Karpas-422 (cell line): ENCODE measurements around the gene STUB1. TPM values are rescaled to one million over a fixed set of nuclear protein-coding genes. Genes with fewer than 3 reads are reported as not detected.

Experiments used
- DNase-seq: peaks from one replicate; pipeline ENCODE4 v3.0.0-alpha.2; 2015
- H2AFZ ChIP-seq: fragments of 200-600 bp; sonication (generic); 2 replicates; pipeline ENCODE4 v1.6.1; 2014; ENCODE audit warnings: antibody characterized with exemption, low read length, mixed read lengths
- H3K27ac ChIP-seq: fragments of 200-600 bp; sonication (generic); 2 replicates; pipeline ENCODE4 v1.5.1; 2014; ENCODE audit warnings: mild to moderate bottlenecking, low read length, moderate library complexity
- H3K27me3 ChIP-seq: fragments of 200-600 bp; sonication (generic); 2 replicates; pipeline ENCODE4 v1.6.1; 2014; ENCODE audit warnings: low read length, mixed read lengths
- H3K36me3 ChIP-seq: fragments of 200-600 bp; sonication (generic); 2 replicates; pipeline ENCODE4 v1.6.1; 2014; ENCODE audit warnings: low read length, mixed read lengths; ENCODE audit not compliant: insufficient read depth
- H3K4me1 ChIP-seq: fragments of 200-600 bp; sonication (generic); 2 replicates; pipeline ENCODE4 v1.6.1; 2014; ENCODE audit warnings: mild to moderate bottlenecking, low read length, mixed read lengths
- H3K4me2 ChIP-seq: fragments of 200-600 bp; sonication (generic); 2 replicates; pipeline ENCODE4 v1.6.1; 2014; ENCODE audit warnings: low read length, low read depth, mild to moderate bottlenecking; ENCODE audit not compliant: poor library complexity, severe bottlenecking
- H3K4me3 ChIP-seq: fragments of 200-600 bp; sonication (generic); 2 replicates; pipeline ENCODE4 v1.5.1; 2014; ENCODE audit warnings: mild to moderate bottlenecking, antibody characterized with exemption, low read length, mixed read lengths
- H3K79me2 ChIP-seq: fragments of 200-600 bp; sonication (generic); 2 replicates; pipeline ENCODE4 v1.6.1; 2014; ENCODE audit warnings: mild to moderate bottlenecking, low read length, mixed read lengths
- H3K9ac ChIP-seq: fragments of 200-600 bp; sonication (generic); 2 replicates; pipeline ENCODE4 v1.6.0; 2014; ENCODE audit warnings: low read length
- H3K9me2 ChIP-seq: fragments of 200-600 bp; sonication (generic), shearing (Covaris generic); replicated peaks from 2 replicates; pipeline ENCODE4 v1.6.0; 2014; ENCODE audit warnings: mild to moderate bottlenecking, low read length, moderate library complexity; ENCODE audit not compliant: insufficient read depth
- H3K9me3 ChIP-seq: fragments of 300-700, 200-600 bp; sonication (generic); 2 replicates; pipeline ENCODE4 v1.6.1; 2014; ENCODE audit warnings: low read length, mixed read lengths
- H4K20me1 ChIP-seq: fragments of 200-600 bp; sonication (generic); 2 replicates; pipeline ENCODE4 v1.6.1; 2014; ENCODE audit warnings: mild to moderate bottlenecking, antibody characterized with exemption, low read length, low read depth; ENCODE audit not compliant: insufficient read depth
- total RNA-seq: library from RNA; depleted of rRNA; stranded (reverse); fragments of >200 nt; shearing (Covaris generic); gene quantifications from 2 replicates; pipeline ENCODE4 v1.2.3, GENCODE V29; 2014; ENCODE audit warnings: low replicate concordance

Gene STUB1
- total RNA-seq, 1 experiment from 2014 or later, result 145 TPM

DNA sequence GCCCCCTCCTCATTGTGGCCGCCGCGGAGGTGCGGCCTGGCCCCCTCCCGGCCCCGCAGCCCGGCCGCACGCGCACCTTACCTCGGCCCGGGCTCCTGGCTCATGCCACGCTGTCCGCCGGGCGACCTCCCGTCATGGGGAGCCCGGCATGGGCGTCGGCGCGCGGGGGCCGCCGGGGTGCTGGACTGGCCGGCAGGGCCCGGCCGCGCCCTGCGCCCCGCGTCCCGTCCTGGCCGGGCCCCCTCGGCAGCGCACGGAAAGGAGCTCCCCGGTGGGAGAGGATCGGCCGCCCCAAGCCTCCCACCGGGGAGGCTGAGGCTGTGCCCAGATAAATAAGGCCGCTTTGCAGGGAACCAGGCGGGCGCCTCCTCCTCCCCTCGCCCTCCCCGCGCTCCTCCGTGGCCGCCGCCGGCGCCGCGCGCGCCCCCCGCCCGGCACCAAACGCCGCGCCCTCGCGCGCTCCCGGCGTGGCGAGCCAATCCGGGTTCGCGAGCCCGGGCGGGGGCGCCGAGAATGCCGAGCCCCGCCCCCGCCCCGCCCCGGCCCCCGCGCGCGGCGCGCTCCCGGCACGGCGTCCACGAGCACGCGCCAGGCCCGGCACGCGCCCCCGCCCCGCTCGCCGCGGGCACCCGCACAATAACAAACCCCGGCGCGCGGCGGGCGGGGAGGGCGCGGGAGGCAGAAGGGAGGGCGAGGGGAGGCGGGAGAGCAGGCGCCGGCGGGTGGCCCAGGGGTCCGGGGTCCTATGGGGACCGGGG lies 25.4 kb downstream of the STUB1 start, which contains the start of gene FBXL16:
TSS of gene FBXL16 (minus strand) at position 371 of the 758 bp plus-strand sequence. CDS start 8,396 bp downstream, outside the sequence.
- no peak within 1 kb of the TSS for H3K4me2 ChIP-seq
- H3K27me3 ChIP-seq, result no peaks in the 10 kb centered on the region

DNA sequence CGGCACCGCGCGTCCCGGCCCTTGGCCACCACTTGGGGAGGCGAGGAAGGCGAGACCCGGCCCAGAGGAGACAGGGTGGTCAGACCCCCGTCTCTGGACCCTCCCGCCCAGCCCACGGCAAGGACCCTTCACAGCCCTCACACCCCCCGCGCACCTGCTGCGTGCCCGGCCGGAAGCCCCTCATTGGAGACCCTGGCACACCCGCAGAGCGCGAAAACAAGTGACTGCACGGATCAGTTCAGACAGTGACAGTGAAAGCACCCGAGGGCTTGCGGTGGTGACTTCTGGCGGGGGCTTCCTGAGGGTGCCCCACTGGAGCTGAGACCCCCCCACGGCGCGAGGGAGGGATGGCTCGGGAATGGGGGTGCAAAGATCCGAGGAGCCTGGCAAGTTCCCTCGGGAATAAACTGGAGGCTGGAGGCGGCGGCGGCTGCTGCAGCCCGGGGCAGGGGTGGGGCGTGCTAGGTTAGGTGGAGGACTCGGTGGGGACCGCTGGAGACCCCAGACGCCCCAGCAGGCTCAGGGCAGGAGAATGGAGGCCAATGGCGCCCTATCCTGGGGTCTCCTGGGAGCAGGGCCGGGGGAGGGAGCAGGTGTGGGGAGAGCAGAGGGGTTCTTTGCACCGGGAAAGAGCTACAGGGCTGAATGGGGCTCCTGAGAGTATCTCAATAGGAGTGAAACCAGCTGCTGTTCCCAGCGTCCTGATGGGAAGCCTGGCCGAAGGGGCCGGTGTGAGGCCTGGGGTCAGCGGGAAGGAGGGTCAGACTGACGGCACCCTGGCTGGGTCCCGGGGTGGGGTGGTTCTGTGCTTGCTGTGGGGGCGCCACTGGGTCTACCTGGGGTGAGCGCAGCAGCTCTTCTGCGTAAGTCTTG lies 26.2 kb downstream of the STUB1 start:
- no peak for DNase-seq
- no peaks in the 10 kb centered on the region for H3K27me3 ChIP-seq
- H3K9ac ChIP-seq, result no peak overlapping the region
- H3K9me2 ChIP-seq, result no peaks in the 10 kb centered on the region
- no peak overlapping the region for H3K4me3 ChIP-seq
- no peaks in the 10 kb centered on the region for H3K9me3 ChIP-seq
- peaks cover 11% of the 10 kb centered on the region; the same call in 1 of the 2 replicates for H4K20me1 ChIP-seq
- no peaks in the 10 kb centered on the region for H3K79me2 ChIP-seq
- no peak overlapping the region for H3K4me2 ChIP-seq
- H3K4me1 ChIP-seq, result peaks cover 9% of the 10 kb centered on the region
- H2AFZ ChIP-seq, result no peak overlapping the region
- H3K27ac ChIP-seq, result no peak overlapping the region
- H3K36me3 ChIP-seq, result no peaks in the 10 kb centered on the region

More for the DNA sequence above, 25.4 kb downstream of the STUB1 start, which contains the start of gene FBXL16:
- no peaks in the 10 kb centered on the region for H3K9me2 ChIP-seq
- H3K9ac ChIP-seq, result no peak within 1 kb of the TSS
- H3K36me3 ChIP-seq, result no peaks in the 10 kb centered on the region
- H3K4me1 ChIP-seq, result peaks cover 9% of the 10 kb centered on the region
- H3K4me3 ChIP-seq, result no peak within 1 kb of the TSS
- H3K27ac ChIP-seq, result no peak within 1 kb of the TSS
- H4K20me1 ChIP-seq, result peaks cover 11% of the 10 kb centered on the region; the same call in 1 of the 2 replicates
- DNase-seq, result peak; percentile 68
- no peaks in the 10 kb centered on the region for H3K9me3 ChIP-seq
- no peaks in the 10 kb centered on the region for H3K79me2 ChIP-seq
- H2AFZ ChIP-seq, result no peak within 1 kb of the TSS

GRCh38 chr16:707062-707538 lies 26.9 kb downstream of the STUB1 start:
- Histone ChIP-seq H3K4me2 (no peak overlapping the region), H3K27me3 (no peaks in the 10 kb centered on the region)

DNA sequence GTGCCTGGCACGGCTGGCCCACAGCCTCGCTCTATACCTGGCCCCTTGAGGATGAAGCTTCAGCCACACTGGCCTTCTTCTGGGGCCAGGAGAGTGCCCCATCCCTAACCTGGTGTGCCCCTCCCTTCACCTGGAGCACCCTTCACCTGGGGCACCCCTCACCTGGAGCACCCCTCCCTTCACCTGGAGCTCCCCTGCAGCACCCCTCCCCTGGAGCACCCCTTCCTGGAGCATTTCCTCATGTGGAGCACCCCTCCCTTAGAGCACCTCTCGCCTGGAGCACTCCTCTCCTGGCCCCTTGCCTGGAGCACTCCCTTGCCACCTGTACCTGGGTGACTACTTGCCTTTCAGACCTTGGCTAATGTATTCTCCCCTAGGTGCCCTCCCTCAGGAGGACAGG lies 27.8 kb downstream of the STUB1 start:
- H3K4me2 ChIP-seq, result no peak overlapping the region
- peaks cover 9% of the 10 kb centered on the region for H3K4me1 ChIP-seq
- peaks cover 11% of the 10 kb centered on the region; the same call in 1 of the 2 replicates for H4K20me1 ChIP-seq
- no peaks in the 10 kb centered on the region for H3K9me2 ChIP-seq
- no peaks in the 10 kb centered on the region for H3K9me3 ChIP-seq
- H3K79me2 ChIP-seq, result no peaks in the 10 kb centered on the region
- H3K27me3 ChIP-seq, result no peaks in the 10 kb centered on the region
- no peak overlapping the region for H2AFZ ChIP-seq
- no peaks in the 10 kb centered on the region for H3K36me3 ChIP-seq
- no peak for DNase-seq
- no peak overlapping the region for H3K27ac ChIP-seq
- no peak overlapping the region for H3K4me3 ChIP-seq
- H3K9ac ChIP-seq, result no peak overlapping the region

More at GRCh38 chr16:707062-707538, 26.9 kb downstream of the STUB1 start:
- no peaks in the 10 kb centered on the region for H3K9me2 ChIP-seq
- no peak for DNase-seq
- no peak overlapping the region for H3K27ac ChIP-seq
- H3K9ac ChIP-seq, result no peak overlapping the region
- peaks cover 9% of the 10 kb centered on the region for H3K4me1 ChIP-seq
- H2AFZ ChIP-seq, result no peak overlapping the region
- H3K36me3 ChIP-seq, result no peaks in the 10 kb centered on the region
- H4K20me1 ChIP-seq, result peaks cover 11% of the 10 kb centered on the region; the same call in 1 of the 2 replicates
- no peak overlapping the region for H3K4me3 ChIP-seq
- no peaks in the 10 kb centered on the region for H3K79me2 ChIP-seq
- H3K9me3 ChIP-seq, result no peaks in the 10 kb centered on the region

DNA sequence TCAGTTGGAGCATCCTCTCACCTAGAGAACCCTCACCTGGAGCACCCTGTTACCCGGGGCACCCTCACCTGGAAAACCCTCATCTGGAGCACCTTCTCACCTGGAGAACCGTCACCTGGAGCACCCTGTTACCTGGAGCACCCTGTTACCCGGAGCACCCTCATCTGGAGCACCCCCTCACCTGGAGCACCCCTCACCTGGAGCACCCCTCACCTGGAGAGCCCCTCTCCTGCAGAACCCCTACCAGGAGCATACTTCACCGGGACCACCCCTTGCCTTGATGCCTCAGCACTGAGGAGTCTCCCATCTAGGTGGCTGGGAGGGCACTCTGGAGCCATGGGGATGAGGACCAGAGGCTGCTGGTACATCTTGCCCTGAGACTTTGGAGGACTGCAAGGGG lies 28.7 kb downstream of the STUB1 start:
- Histone ChIP-seq H2AFZ (no peak overlapping the region), H3K9me2 (no peaks in the 10 kb centered on the region), H3K4me3 (no peak overlapping the region), H3K4me2 (no peak overlapping the region), H3K36me3 (no peaks in the 10 kb centered on the region), H3K4me1 (peaks cover 9% of the 10 kb centered on the region), H4K20me1 (peaks cover 15% of the 10 kb centered on the region; the same call in 1 of the 2 replicates), H3K27me3 (no peaks in the 10 kb centered on the region), H3K9me3 (no peaks in the 10 kb centered on the region), H3K79me2 (no peaks in the 10 kb centered on the region), H3K9ac (no peak overlapping the region), H3K27ac (no peak overlapping the region)
- DNase-seq, result no peak

DNA sequence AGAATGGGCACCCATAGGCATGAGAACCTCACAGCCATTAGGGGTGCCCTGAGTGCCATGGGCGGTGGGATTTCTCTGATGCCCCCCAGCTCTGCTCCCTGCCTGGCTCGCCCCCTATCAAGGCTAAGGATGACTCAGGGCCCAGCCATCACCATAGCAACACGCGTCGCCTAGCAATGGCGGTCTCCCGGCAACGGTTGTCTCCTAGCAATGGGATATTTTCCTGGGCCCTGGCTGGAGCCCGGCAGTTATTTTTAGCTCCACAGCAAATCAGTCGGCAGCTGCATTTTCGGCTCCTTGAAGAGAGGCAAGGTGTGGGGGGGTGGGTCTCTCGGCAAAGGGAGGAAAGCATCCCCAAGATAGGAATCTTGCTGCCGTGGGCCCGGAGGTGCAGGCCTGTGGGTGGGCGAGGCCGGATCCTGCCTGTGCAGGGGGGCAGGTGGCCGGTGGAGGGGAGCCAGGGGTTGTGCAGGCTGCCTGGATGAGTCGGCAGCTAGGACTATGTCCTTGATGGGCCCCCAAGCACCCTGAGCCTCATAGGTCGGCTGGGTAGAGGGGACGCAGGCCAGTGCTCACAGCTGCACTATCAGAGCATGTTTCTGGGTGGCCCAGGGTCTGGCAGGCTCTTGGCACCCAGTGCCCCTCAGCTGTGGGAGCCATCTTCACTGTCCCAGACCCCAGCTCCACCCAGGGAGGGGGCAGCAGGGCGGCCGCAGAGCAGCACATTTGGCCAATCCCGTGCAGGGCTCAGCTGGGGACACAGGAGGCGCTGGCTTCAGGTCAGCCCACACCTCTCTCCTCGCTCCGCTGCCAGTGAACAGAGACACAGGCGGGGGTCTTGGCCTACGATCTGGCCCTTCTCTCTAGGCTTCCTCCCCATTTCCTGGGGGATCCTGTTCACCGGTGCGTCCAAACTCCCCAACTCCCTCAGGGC lies 29.6 kb downstream of the STUB1 start:
- Histone ChIP-seq H4K20me1 (peaks cover 17% of the 10 kb centered on the region; the same call in 1 of the 2 replicates), H3K79me2 (no peaks in the 10 kb centered on the region), H3K27ac (no peak overlapping the region), H3K4me2 (no peak overlapping the region), H3K9ac (no peak overlapping the region), H3K9me2 (no peaks in the 10 kb centered on the region), H3K4me3 (no peak overlapping the region), H3K36me3 (no peaks in the 10 kb centered on the region), H2AFZ (no peak overlapping the region), H3K9me3 (no peaks in the 10 kb centered on the region), H3K27me3 (no peaks in the 10 kb centered on the region), H3K4me1 (peaks cover 15% of the 10 kb centered on the region)
- peak; percentile 64 for DNase-seq

DNA sequence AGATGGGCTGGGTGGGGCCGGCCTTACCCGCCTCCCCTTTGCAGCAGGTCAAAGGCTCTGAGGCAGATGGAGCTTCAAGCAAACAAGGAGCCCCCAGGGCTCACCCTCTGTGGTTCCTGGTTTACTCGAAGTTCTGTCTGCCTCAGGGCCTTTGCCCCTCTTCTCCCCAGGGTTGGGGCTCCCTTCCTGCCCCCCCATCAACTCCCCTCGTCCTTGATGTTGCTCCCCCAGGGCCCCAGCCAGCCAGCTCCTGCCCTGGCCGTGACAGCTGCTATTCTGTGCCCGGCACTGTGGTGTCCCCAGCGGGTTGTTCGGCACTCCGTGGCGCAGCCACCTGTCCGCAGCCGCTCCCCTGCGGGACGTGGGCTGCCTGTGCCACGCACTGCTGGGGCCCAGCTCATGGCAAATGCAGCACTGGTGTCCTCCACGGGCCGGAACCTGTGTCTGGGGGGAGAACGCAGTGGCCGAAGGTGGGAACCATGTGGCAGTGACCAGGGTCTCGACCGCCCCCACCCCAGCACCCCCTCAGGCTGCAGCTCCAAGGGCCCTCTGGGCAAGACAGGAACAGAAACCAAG lies 30.4 kb downstream of the STUB1 start:
- no peak overlapping the region for H3K4me2 ChIP-seq
- DNase-seq, result peak; percentile 42
- H3K36me3 ChIP-seq, result no peaks in the 10 kb centered on the region
- H3K79me2 ChIP-seq, result no peaks in the 10 kb centered on the region
- no peaks in the 10 kb centered on the region for H3K27me3 ChIP-seq
- no peak overlapping the region for H3K27ac ChIP-seq
- H4K20me1 ChIP-seq, result peaks cover 17% of the 10 kb centered on the region; the same call in 1 of the 2 replicates
- no peak overlapping the region for H3K4me3 ChIP-seq
- no peaks in the 10 kb centered on the region for H3K9me2 ChIP-seq
- no peaks in the 10 kb centered on the region for H3K9me3 ChIP-seq
- no peak overlapping the region for H2AFZ ChIP-seq
- H3K4me1 ChIP-seq, result peaks cover 18% of the 10 kb centered on the region
- no peak overlapping the region for H3K9ac ChIP-seq
